NCI-H2227 treated with DMSO at 0.1 percent for 48 hours (cell line): ENCODE measurements around the gene PCDHA5.

Experiments
- DNase-seq: peaks from one replicate; lab custom pipeline; 2025; lab: John Stamatoyannopoulos, UW

PCDHA5 gene

DNA sequence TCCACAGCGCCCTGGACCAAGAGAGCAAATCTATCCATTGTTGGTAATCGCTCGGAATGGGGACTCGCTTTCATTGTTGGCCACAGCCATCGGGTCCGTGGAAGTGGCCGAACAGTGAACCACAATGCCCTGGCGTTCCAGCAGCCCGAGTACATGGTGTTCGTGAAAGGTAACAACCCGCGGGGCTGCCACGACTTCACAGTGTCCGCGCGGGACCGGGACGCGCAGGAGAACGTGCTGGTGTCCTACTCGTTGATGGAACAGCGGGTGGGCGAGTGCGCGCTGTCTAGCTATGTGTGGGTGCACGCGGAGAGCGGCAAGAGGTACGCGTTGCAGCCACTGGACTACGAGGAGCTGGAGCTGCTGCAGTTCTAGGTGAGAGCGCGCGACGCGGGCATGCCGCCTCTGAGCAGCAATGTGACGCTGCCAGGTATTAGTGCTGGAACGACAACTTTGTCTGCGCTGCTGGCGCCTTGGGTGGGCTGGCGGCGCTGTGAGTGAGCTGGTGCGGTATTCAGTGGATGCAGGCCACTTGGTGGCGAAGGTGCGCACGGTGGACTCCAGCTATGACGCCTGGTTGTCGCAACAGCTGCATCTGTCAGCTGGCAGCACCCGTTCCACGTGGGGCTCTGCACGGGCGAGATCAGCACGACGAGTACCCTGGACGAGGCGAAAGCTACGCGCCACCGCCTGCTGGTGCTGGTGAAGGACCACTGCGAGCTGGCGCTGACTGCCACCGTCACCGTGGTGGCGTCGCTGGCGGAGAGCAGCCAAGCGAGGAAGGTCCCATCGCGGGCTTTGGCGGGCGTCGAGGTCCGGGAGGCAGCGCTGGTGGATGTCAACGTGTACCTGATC, 41.3 kb downstream of the PCDHA5 start:
- no peak for DNase-seq

DNA sequence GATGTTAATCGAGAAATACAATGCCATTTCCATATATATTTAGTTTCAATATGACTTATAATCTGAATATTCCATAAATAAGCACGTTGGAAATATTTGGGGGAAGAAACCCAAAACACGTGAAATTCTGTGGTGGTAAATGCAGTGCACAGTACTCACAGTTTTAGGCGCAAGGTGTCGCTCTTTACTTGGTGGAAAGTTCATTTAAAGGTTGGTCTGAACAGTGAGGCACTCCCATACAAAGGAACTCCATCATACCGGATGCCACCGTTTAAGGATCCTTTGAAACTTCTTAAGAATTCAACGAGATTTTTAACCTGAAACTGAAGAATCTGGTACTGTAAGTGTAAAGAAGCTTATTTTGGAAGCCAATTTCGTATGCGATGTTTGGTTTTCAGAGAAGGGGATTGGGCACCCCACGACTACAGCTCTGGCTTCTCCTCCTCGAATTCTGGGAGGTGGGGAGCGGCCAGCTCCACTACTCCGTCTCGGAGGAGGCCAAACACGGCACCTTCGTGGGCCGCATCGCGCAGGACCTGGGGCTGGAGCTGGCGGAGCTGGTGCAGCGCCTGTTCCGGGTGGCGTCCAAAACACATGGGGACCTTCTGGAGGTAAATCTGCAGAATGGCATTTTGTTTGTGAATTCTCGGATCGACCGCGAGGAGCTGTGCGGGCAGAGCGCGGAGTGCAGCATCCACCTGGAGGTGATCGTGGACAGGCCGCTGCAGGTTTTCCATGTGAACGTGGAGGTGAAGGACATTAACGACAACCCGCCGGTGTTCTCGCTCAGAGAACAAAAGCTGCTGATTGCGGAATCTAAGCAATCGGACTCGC, 47.5 kb downstream of the PCDHA5 start, which contains the start of gene PCDHA11:
Gene PCDHA11 (plus strand): TSS at position 237 of the 834 bp plus-strand sequence. CDS start 147 bp downstream, at position 384.
- DNase-seq: no peak

DNA sequence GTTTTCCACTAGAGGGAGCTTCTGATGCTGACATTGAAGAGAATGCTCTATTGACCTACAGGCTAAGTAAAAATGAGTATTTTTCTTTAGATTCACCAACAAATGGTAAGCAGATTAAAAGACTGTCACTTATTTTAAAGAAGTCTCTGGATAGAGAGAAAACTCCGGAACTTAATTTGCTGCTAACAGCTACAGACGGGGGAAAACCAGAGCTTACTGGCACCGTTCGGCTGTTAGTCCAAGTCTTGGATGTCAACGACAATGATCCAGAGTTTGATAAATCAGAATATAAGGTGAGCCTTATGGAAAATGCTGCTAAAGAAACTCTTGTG, 48.1 kb downstream of the PCDHA5 start:
- no peak for DNase-seq

DNA sequence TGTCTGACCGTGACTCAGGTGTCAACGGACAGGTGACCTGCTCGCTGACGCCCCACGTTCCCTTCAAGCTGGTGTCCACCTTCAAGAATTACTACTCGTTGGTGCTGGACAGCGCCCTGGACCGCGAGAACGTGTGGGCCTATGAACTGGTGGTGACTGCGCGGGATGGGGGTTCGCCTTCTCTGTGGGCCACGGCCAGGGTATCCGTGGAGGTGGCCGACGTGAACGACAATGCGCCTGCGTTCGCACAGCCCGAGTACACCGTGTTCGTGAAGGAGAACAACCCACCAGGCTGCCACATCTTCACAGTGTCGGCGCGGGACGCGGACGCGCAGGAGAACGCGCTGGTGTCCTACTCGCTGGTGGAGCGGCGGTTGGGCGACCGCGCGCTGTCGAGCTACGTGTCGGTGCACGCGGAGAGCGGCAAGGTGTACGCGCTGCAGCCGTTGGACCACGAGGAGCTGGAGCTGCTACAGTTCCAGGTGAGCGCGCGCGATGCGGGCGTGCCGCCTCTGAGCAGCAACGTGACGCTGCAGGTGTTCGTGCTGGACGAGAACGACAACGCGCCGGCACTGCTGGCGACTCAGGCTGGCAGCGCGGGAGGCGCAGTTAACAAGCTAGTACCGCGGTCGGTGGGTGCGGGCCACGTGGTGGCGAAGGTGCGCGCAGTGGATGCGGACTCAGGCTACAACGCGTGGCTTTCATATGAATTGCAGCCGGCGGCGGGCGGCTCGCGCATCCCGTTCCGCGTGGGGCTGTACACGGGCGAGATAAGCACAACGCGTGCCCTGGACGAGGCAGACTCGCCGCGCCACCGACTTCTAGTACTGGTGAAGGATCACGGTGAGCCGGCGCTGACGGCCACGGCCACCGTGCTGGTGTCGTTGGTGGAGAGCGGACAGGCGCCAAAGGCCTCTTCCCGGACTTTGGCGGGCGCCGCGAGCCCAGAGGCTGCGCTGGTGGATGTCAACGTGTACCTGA, 49.1 kb downstream of the PCDHA5 start:
- DNase-seq: no peak
